Measurements from ENCODE around the gene HBG2. TPM values are rescaled to one million over a fixed set of nuclear protein-coding genes. Genes with fewer than 3 reads are reported as not detected.

HBG2 gene
- total and polyA plus RNA-seq, 9 of the 15 experiments (the other 6 are each of a cell fraction or from before 2014, with no cell fraction given), result 1,626 to 58,619 (median 10,515) TPM

- TF ChIP-seq BCLAF1 (IDR thresholded peaks at IDR 0.05; ENCODE audit: borderline replicate concordance in 1 of 2, control insufficient read depth in 1 of 2, low read depth in 2 of 2, low read length in 1 of 2) (no peak), ATF1 (CRISPR knock-in tag; IDR thresholded peaks at IDR 0.05) (no peak), ATF1 (tag; IDR thresholded peaks at IDR 0.05) (0 out of 2 replicates have a peak, but pooled peaks have one; percentile 19), NEUROD1 (IDR thresholded peaks at IDR 0.05; ENCODE audit: borderline replicate concordance, low read depth, low read length, partially characterized antibody) (no peak), MTA2 (IDR thresholded peaks at IDR 0.05; ENCODE audit: low read depth) (no peak), ZFP30 (CRISPR knock-in tag; IDR thresholded peaks at IDR 0.05; ENCODE audit: borderline replicate concordance) (no peak), NONO (IDR thresholded peaks at IDR 0.05; ENCODE audit: low read depth in 2 of 2, low read length in 1 of 2) (no peak), BMI1 (IDR thresholded peaks at IDR 0.05; ENCODE audit: low read length) (no peak), ZNF696 (CRISPR knock-in tag; conservative IDR thresholded peaks at IDR 0.05) (no peak), MEF2A (IDR thresholded peaks at IDR 0.05; ENCODE audit: control insufficient read depth, low read depth, low read length) (peak; percentile 97), STAT5B (CRISPR knock-in tag; IDR thresholded peaks at IDR 0.05) (no peak), SRSF1 (IDR thresholded peaks at IDR 0.05; ENCODE audit: low read depth, low read length) (no peak), TCF7 (IDR thresholded peaks at IDR 0.05; ENCODE audit: borderline replicate concordance) (no peak), ETV1 (tag; conservative IDR thresholded peaks at IDR 0.05; ENCODE audit: low read depth) (no peak), CTBP1 (IDR thresholded peaks at IDR 0.05; ENCODE audit: borderline replicate concordance) (peak; percentile 45; the same call in 1 of the 2 replicates), KDM5B (IDR thresholded peaks at IDR 0.05; ENCODE audit: insufficient replicate concordance, low read depth, low read length) (no peak), ID3 (CRISPR knock-in tag; IDR thresholded peaks at IDR 0.05) (no peak), ID3 (tag; IDR thresholded peaks at IDR 0.05) (no peak), EP400 (IDR thresholded peaks at IDR 0.05) (0 out of 2 replicates have a peak, but pooled peaks have one; percentile 4), SNAPC5 (CRISPR knock-in tag; IDR thresholded peaks at IDR 0.05) (no peak), EP300 (IDR thresholded peaks at IDR 0.05; ENCODE audit: low read length) (peak; percentile 57; the same call in 1 of the 2 replicates), ZNF449 (CRISPR knock-in tag; IDR thresholded peaks at IDR 0.05) (no peak), ZNF143 (CRISPR knock-in tag; IDR thresholded peaks at IDR 0.05) (no peak)
These were observed 20.2 kb downstream of the HBG2 start, which contains the start of gene HBD (continued) for GRCh38 chr11:5234381-5234834.
